Lower leg skin (tissue), 3 donors: ENCODE measurements around the gene WWOX.

Source experiments
- CTCF ChIP-seq, 3 donors: fragments of 450-650 bp; IDR thresholded peaks; one replicate each; pipeline ENCODE4 v1.5.1; 2016; ENCODE audit warnings: antibody characterized with exemption in 3 of 3, mild to moderate bottlenecking in 3 of 3, moderate library complexity in 2 of 3
- POLR2A ChIP-seq, 2 donors: fragments of 450-650 bp; IDR thresholded peaks; one replicate each; pipeline ENCODE4 v1.6.1; 2016 to 2017; ENCODE audit warnings: antibody characterized with exemption in 2 of 2, mild to moderate bottlenecking in 1 of 2, moderate library complexity in 1 of 2

GRCh38 chr16:78645657-78646056 lies 546.2 kb downstream of the WWOX start:
- TF ChIP-seq CTCF (IDR thresholded peaks at IDR 0.05) = no peak
- no peak for TF ChIP-seq POLR2A (IDR thresholded peaks at IDR 0.05)
